Measurements from ENCODE around the gene CTIF.

DNA sequence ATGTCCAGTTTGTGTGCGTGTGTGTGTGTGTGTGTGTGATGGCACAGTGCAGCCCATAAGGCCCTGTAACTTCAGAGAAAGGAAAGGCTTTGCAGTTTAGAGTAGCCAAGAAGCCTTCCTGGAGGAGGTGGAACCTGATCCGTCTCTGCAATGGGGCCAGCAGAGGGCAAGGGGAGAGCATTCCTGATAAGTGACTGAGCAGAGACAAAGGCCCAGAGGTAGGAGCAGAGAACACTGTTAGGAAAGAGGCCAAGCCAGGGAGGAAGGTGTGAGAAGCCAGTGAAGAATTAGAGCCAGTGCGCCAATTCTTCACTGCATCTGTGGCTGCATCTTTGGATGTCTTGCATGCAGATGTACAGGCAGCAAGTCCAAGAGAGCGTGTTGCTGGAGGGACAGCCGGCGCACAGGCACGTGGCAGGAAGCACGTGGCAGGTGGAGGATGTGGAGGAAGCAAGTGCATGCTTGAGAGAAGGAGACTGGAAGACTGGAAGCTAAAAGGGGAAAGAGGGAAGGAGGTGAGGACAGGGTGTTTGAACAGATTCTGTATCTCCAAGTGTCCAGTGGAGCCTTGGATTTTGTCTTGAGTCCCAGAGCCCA, 196.3 kb downstream of the CTIF start:
- TF ChIP-seq, protein P1, sequence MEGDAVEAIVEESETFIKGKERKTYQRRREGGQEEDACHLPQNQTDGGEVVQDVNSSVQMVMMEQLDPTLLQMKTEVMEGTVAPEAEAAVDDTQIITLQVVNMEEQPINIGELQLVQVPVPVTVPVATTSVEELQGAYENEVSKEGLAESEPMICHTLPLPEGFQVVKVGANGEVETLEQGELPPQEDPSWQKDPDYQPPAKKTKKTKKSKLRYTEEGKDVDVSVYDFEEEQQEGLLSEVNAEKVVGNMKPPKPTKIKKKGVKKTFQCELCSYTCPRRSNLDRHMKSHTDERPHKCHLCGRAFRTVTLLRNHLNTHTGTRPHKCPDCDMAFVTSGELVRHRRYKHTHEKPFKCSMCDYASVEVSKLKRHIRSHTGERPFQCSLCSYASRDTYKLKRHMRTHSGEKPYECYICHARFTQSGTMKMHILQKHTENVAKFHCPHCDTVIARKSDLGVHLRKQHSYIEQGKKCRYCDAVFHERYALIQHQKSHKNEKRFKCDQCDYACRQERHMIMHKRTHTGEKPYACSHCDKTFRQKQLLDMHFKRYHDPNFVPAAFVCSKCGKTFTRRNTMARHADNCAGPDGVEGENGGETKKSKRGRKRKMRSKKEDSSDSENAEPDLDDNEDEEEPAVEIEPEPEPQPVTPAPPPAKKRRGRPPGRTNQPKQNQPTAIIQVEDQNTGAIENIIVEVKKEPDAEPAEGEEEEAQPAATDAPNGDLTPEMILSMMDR (IDR thresholded peaks at IDR 0.05), result no peak
- no peak for TF ChIP-seq POLR2AphosphoS5 (IDR thresholded peaks at IDR 0.05)
- TF ChIP-seq EP300 (IDR thresholded peaks at IDR 0.05), result no peak
- TF ChIP-seq POLR2A (IDR thresholded peaks at IDR 0.05), result no peak
